ENCODE results near the gene TMED8. TPM values are rescaled to one million over a fixed set of nuclear protein-coding genes. Genes with fewer than 3 reads are reported as not detected.

Gene TMED8
- polyA plus RNA-seq, 1 experiment = 4.2 TPM

GRCh38 chr14:77377502-77377844 is 579 bp upstream of the TMED8 start:
- no peak for DNase-seq (ENCODE audit: low read depth)
- no peak for TF ChIP-seq CTCF (IDR thresholded peaks at IDR 0.05; ENCODE audit: insufficient read depth, low read depth, low read length)
- H3K36me3 ChIP-seq (ENCODE audit: control insufficient read depth, insufficient read depth, low read length) = no peaks in the 10 kb centered on the region
- ChIA-PET CTCF (interaction anchor here (0.7 to 0.8 kb wide), 2 partner anchors 53 to 160 kb away, joined by 3 to 4 read pairs; no protein-coding TSS in a partner anchor), POLR2A (no interaction called here)
- no peaks in the 10 kb centered on the region for H3K27me3 ChIP-seq (ENCODE audit: control insufficient read depth, insufficient read depth, low read length)
- peak overlapping the region; percentile 86 for H3K4me3 ChIP-seq (ENCODE audit: low read depth, low read length)

- H3K36me3 ChIP-seq (ENCODE audit: control insufficient read depth, insufficient read depth, low read length) = no peaks in the 10 kb centered on the region
- no peaks in the 10 kb centered on the region for H3K27me3 ChIP-seq (ENCODE audit: control insufficient read depth, insufficient read depth, low read length)
- no peak for DNase-seq (ENCODE audit: low read depth)
- ChIA-PET POLR2A (interaction anchor here (0.6 kb wide), 1 partner anchor 70 kb away, joined by 6 read pairs; no protein-coding TSS in a partner anchor), CTCF (no interaction called here)
- no peak for TF ChIP-seq CTCF (IDR thresholded peaks at IDR 0.05; ENCODE audit: insufficient read depth, low read depth, low read length)
- H3K4me3 ChIP-seq (ENCODE audit: low read depth, low read length) = peak overlapping the region; percentile 86
Observed at GRCh38 chr14:77375973-77376770, 722 bp downstream of the TMED8 start.

DNA sequence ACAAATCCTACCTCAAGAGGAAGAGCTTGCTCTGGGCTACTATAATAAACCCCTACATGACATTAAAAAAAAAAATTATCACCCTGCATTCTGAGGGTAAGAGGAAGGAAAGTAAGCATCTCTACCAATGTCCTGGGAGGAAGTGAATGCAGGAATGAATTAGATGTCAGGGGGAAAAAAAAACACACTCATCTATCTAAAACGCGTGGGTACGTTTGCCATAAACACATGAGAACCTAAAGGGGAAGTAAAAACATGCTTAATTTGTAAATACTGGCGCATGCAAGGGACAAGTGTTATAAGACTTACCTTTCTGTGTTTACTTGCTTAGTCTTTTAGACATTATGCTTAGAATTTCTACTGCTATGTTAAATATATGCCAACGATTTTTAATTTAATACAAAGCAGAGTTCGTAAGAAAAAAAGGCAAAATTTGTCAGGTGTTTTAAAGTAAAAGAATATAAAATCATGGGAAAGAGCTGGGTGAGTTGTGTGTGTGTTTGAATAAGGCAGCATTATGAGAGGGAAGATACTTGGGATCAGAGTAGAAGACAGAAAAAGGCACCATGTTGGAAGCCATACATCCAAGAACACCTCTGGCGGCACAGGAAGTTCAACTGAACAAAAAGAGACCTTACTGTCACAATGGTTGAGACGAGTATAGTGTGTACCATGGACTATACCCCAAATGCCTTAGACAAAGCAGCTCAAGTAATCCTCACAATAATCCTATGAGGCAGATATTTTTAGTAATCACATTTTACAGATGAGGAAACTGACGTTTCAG is 1.5 kb downstream of the TMED8 start:
- TF ChIP-seq CTCF (IDR thresholded peaks at IDR 0.05; ENCODE audit: insufficient read depth, low read depth, low read length) = no peak
- no peak overlapping the region for H3K4me3 ChIP-seq (ENCODE audit: low read depth, low read length)
- H3K36me3 ChIP-seq (ENCODE audit: control insufficient read depth, insufficient read depth, low read length) = no peaks in the 10 kb centered on the region
- no peaks in the 10 kb centered on the region for H3K27me3 ChIP-seq (ENCODE audit: control insufficient read depth, insufficient read depth, low read length)
- DNase-seq (ENCODE audit: low read depth) = no peak
- ChIA-PET CTCF (interaction anchor here (0.7 kb wide), 1 partner anchor 634 kb away, joined by 3 read pairs; no protein-coding TSS in a partner anchor), POLR2A (no interaction called here)

DNA sequence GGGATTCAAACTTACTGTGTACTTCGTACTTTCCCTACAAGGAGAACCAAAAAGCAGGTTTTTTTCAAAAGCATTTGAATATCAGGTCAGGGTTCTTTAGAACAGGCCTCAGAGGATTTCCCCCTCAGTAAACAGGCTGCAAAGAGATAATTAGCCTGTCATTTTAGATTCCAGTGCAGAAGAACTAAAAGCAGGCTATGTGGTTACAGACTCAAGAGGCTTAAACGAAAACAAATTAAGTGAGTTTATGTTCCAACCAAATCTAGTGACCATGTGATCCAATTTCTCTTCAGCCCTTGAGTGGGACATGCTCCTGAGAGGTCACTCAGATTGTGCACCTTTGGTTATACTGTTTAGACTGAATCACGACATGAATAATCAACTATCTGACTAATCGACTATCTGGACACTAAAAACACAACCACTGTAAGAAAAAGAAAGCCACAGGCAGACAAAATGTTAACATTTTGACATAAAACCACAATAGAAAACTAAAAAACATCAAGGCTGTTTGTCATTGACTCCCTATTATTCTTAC is 4.5 kb downstream of the TMED8 start:
- no peaks in the 10 kb centered on the region for H3K36me3 ChIP-seq (ENCODE audit: control insufficient read depth, insufficient read depth, low read length)
- no peak overlapping the region for H3K4me3 ChIP-seq (ENCODE audit: low read depth, low read length)
- CTCF ChIA-PET = no interaction called here
- POLR2A ChIA-PET = no interaction called here
- no peak for DNase-seq (ENCODE audit: low read depth)
- H3K27me3 ChIP-seq (ENCODE audit: control insufficient read depth, insufficient read depth, low read length) = no peaks in the 10 kb centered on the region
- no peak for TF ChIP-seq CTCF (IDR thresholded peaks at IDR 0.05; ENCODE audit: insufficient read depth, low read depth, low read length)

- ChIA-PET POLR2A (no interaction called here), CTCF (no interaction called here)
- Histone ChIP-seq H3K4me3 (ENCODE audit: low read depth, low read length) (no peak overlapping the region), H3K36me3 (ENCODE audit: control insufficient read depth, insufficient read depth, low read length) (no peaks in the 10 kb centered on the region), H3K27me3 (ENCODE audit: control insufficient read depth, insufficient read depth, low read length) (no peaks in the 10 kb centered on the region)
- DNase-seq (ENCODE audit: low read depth) = no peak
- TF ChIP-seq CTCF (IDR thresholded peaks at IDR 0.05; ENCODE audit: insufficient read depth, low read depth, low read length) = no peak
Observed at GRCh38 chr14:77369285-77369684, 7.6 kb downstream of the TMED8 start.
